ENCODE data around the gene EXTL2. TPM values are rescaled to one million over a fixed set of nuclear protein-coding genes. Genes with fewer than 3 reads are reported as not detected.

The EXTL2 gene
- total RNA-seq, 1 donor from 2014 or later = 8.4 TPM

Other genes with a start within 250 kb of the EXTL2 start
- gene VCAM1, start 175.1 kb downstream of the EXTL2 start, total RNA-seq = 9.8 TPM
- gene SLC30A7, start 1.2 kb upstream of the EXTL2 start, total RNA-seq = 12.1 TPM
- 1.1 TPM for gene DPH5, start 130.9 kb upstream of the EXTL2 start, total RNA-seq

Data from ascending aorta (tissue), 1 donor.